NCI-H146 treated with DMSO at 0.1 percent for 48 hours (cell line): ENCODE measurements around the gene KANK3.
A peak's percentile ranks its signal among the peaks of the same experiment; 100 is the strongest.
"Not testable (repeated sequence)": the region's sequence is repeated elsewhere in the genome, so short reads cannot be mapped to it uniquely, and the experiment has no call there.

Experiments used
- DNase-seq: peaks from one replicate; lab custom pipeline; 2025; ENCODE audit not compliant: unreplicated experiment; lab: John Stamatoyannopoulos, UW

KANK3 gene

DNA sequence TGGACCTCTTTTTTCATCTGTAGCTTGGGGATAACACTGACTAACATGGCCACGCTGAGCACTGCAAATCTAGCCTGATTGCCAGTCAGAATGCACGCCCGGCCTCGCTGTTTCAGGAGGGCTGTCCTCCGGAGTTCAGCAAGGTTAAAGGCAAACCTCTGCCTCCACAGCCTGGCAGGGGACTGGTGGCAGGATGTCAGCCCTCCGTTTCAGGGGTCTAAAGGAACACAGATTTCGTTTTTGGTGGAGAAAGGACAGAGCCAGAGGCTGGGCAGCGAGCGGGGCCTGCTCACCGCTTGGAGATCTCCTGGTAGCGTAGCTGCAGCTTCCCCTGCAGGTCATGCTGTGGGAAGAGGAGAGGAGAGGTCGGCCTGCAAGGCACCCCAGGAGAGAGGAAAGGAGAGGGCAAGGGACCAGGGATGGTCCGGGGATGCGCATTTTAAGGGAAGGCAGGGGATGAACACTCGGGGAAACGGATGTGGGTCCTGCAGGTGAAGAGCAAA, 22.4 kb downstream of the KANK3 start:
- peak; percentile 1 for DNase-seq

DNA sequence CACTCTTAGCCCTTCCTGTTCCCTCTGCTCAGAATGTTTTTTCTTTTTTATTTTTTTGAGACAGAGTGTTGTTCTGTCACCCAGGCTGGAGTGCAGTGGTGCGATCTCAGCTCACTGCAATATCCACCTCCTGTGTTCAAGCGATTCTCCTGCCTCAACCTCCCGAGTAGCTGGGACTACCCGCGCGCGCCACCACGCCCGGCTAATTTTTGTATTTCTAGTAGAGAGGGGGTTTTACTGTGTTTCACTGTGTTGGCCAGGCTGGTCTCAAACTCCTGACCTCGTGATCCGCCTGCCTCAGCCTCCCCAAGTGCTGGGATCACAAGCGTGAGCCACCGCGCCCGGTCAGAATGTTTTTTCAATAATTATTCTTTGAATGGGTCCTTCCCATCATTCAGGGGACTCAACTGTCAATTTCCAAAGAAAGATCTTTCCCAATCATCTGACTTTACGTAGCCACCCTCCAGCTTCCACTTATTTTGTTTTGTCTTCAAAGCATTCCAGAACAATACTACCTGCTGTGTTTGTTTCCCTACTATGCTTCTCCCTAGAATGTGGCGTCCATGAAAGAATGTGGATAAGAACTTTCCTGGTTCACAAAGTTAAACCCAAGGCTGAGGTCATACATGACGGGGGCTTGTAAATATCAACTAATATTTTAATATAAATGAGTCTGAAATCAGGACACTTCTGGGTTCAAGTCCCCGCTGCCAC, 23.1 kb downstream of the KANK3 start:
- no peak for DNase-seq

DNA sequence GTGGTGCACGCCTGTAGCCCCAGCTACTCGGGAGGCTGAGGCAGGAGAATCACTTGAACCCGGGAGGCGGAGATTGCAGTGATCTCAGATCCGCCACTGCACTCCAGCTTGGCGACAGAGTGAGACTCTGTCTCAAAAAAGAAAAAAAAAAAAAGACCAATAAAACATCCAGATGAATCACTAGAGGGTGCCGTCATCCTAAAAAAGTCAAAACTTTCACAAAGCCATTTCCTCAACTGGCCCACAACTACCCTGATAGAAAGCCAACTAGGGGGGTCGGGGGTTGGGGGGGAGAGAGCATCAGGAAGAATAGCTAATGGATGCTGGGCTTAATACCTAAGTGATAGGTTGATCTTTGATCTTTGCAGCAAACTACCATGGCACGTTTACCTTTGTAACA, 24.2 kb downstream of the KANK3 start:
- not testable (repeated sequence) for DNase-seq

DNA sequence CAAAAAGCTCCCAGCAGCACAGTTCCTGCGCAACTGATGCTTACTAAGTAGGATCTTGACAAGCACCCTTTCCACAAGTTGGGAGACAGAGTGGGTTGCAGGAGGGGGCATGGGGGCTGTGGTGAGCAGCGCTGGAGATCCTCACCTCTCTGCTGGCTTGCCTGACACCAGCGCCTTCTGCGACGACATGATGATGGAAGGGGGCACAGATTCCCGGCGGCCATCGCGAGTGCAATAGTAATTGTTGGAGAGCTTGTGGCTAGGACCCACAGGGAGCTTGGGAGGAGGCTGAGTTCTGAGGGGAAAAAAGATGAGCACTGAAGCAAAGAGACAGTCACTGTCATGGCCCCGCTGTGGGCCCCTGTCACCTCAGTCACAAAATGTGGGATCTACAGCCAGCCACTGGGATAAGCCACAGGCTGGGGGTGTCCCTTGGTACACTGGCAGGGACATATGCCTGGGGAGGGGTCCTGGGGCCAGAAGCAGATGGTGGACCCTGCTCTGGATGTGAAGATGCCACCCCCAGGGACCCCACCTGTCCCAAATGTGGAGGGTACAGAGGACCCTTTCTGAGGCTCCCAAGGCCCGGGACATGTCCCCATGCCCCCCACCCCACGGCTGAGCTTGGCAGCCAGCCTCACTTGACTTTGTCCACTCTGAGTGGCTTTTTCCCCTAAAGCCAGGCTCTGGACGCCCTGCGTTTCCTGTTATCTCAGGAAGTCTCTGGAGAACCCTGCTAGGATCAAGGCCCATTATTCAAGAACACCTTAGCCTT, 26.5 kb downstream of the KANK3 start:
- DNase-seq = no peak

DNA sequence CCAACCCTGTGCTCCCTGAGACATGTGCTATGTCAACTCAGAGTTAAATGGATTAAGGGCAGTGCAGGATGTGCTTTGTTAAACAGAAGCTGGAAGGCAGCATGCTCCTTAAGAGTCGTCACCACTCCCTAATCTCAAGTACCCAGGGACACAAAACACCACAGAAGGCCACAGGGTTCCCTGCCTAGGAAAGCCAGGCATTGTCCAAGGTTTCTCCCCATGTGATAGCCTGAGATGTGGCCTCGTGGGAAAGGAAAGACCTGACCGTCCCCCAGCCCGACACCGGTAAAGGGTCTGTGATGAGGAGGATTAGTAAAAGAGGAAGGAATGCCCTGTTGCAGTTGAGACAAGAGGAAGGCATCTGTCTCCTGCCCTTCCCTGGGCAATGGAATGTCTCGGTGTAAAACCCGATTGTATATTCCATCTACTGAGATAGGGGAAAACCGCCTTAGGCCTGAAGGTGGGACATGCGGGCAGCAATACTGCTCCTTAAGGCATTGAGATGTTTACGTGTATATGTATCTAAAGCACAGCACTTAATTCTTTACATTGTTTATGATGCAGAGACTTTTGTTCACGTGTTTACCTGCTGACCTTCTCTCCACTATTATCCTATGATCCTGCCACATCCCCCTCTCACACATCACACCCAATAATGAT, 28.0 kb downstream of the KANK3 start:
- DNase-seq = not testable (repeated sequence)

DNA sequence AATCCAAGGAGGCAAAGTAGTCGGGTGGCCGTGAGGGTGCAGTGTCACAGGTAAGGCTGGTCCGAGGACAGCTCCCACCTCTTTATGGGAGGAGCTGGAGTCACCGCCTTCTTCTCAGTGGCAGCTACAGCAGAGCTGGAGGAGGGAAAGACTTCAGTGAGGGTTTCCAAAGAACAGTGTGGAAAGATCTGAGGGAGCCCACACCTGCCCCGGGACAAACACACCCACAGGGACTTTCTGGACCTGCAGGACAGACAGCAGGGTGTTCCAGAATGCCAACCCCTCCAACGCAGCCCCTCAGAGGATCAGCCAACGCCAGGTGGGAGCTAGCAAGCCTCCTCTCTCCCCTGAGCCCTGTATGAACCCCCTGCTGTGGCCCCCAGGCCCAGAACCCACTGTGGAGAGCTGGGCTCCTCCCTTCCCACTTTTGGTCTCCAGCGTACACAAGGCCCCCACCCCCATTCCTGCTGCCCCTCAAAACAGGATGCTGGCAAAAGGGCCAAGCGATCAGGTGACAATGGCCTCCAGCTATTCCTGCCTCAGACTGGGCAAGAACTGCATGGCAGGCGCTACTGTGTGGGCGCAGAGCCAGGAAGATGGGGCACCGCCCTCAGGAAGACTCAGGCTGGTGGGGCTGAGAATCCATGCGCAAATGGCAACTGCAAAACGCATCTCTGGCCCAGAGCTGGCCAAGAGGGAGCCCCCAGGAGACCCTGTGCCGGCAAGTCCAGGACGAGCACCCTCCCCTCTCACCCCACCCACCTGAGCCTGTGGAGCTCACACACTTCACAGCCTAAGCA, 31.4 kb downstream of the KANK3 start:
- DNase-seq = no peak

DNA sequence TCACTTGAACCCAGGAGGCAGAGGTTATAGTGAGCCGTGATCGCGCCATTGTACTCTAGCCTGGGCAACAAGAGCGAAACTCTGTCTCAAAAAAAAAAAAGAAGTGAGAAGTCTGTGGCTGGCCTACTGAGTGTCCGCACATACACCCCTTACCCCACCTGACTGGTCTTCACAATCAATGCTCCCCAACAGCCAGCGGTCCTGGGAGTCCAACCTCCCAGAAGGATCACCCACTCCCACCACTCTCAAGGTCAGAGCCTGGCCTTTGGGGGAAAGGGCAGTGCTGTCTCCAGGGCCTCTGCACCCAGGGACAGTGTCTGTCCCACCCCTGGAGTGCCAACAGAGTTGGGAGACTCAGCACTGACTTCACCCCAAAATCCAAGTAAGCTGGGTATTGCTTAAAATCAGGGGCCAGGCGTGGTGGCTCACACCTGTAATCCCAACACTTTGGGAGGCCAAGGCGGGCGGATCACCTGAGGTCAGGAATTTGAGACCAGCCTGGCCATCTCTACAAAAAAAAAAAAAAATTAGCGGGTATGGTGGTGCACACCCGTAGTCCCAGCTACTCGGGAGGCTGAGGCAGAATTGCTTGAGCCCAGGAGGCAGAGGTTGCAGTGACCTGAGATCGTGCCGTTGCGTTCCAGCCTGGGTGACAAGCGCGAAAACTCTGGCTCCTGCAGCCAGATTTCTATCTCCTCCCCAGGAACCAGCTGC, 32.6 kb downstream of the KANK3 start:
- DNase-seq = no peak

DNA sequence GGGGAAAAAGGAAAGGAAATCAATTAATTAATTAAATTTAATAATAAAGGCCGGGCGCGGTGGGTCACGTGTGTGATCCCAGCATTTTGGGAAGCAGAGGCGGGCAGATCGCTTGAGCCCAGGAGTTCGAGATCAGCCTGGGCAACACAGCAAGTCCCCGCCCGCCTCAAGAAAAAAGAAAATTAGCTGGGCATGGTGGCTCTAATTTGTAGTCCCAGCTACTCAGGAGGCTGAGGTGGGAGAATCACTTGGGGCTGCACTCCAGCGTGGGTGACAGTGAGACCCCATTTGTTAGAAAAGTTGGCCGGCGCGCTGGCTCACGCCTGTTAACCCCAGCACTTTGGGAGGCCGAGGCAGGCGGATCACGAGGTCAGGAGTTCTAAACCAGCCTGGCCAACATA, 34.2 kb downstream of the KANK3 start:
- DNase-seq = no peak

DNA sequence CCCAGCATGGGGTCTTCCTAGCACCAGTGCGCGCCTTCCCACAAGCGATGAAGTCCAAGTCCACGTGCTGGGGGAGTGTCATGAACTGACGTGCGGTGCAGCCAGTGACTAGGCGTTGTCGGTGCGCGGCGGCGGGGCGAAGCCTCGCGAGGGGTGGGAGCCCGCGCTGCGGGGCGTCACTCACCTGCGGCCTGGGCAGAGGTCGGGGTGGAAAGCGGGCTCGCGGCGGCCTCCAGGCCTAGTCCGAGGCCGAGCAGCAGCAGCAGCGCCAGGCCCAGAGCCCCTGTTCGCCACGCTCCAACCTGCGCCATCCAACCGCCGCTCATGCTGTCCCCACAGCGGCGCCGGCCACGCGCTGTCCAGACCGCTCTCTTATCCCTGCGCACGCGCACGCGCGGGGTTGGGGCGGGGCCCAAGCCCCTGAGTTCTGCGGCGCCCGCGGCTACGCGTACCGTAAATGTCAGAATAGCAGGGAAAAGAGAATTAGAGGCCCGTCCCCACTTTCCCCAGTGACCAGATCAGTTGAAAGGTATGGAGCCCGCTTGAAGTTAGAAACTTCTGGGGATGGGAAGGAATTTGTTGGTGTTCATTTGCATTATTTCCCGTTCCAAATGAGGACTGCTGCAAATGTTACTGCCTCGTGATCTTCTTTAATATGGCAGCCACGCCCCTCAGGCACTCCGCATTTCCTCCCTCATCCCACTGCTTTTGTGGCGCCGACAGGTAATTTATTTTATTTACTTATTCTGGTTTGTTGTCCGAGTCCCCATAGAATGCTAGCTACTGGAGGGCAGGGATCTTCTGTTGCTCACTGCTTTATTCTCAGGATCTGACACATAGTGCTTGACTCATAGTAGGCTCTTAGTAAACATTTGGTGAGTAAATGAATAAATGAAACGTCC, 34.8 kb downstream of the KANK3 start, which contains the start of gene CD320:
CD320 (minus strand) TSS at position 394 of the 902 bp plus-strand sequence; CDS start at position 326, 68 bp downstream.
- peak; percentile 59 for DNase-seq

DNA sequence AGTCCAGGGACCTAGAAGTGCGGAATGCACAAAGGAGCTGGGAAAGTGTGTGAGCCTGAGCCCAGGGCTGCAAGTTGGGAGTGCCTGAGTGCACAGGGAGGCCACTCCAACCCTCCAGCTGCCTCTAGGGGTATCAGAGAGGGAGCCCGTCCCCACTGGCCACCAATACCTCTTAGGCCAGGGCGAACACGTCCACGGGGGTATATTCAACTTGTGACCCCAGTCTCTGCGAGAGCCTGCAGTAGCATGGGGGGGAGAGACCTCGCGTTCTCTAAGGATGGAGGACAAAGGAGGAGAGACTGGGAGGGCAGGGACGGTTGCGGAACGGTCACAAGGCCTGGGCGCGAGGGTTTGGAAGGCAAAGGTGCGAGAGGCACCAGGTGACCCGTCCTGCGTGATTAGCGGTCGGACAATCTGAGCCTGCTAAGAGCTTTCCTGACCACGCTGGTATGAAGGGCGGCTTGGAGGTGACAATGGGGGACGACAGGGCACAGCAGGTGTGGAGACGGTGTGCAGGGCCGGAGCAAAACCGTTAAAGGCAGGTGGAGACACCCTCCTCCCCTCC, 35.6 kb downstream of the KANK3 start:
- DNase-seq = no peak

DNA sequence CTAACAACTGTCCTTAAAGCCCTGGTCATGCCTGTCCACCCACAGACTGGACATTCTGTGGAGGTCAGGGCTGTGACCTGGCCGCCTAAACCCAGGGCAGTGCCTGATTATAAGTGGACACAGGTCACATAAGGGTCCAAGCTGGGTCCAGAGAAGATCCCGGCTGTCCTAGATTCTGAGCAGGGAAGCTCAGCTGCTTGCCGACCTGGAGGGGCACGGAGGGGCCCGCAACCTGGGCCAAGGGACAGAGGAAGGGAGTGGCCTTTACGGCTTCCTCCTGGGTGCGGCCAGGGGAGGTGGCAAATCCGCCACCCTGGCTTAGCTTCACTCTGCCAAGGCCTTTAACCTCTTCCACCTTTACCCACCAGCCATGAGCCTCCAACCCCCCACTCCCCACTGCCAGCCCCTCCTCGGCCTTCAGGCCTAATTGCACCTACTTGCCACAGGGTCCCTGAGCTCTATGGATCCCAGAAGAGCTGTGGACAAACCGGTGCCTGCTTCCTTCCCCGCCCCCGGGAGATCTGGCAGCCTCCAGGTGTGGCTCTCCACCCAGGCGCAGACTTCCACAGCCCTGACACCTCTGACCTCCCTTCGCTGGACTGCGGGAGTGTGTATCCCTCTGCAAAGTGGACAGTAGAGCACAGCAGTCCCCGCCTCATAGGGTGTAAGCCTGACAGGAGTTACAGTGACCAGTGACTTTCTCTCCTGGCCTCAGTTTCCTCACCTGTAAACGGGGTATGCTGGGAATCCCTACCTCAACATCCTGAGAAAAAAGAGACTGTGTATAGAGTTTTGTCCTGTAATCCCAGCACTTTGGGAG, 36.6 kb downstream of the KANK3 start:
- no peak for DNase-seq

DNA sequence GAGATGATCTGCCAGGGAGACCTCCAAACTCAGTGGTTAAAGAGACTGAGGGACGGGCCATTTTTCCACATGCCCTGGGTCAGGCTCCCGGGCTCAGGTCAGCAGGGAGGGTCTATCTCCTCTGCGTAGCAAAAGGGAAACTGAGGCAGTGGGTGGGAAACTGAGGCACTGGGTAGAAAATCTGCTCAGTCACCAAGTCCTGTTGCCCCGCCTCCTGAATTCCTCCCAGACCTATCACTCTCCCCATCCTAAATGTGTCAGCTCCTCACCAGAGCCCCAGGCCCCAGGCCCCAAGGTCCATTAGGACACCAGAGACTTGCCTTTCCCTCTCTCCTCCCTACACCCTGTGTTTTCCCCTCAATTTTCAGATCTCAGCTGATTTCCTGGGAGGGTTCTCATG, 37.3 kb downstream of the KANK3 start:
- DNase-seq = no peak

DNA sequence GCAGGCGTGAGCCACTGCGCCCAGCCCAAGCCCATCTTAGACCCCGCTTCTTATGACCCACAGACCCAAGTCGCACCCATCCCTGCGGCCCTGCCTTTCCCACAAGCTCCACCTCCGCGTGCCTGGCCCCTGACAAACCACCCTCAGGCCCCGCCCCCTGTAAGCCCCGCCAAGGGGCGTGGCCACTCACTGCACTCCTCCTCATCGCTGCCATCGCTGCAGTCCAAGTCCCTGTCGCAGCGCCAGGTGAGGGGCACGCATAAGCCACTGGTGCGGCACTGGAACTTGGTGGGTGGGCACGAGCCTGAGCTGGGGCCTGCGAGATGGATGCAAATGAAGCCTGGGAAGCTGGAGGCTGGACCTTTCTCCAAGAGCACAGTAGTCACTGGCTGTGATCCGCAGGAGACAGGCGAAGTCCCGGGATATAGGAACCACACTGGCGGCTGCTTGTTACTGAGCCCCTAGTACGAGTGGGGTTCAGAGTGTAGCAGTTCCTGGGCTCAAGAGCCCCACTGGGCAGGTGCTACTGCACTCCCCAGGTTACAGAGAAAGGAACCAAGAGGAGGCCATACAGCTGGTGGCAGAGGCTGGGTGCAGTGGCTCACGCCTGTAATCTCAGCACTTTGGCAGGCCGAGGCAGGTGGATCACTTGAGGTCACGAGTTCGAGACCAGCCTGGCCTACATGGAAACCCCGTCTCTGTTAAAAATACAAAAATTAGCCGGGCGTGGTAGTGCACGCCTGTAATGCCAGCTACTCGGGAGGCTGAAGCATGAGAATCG, 38.0 kb downstream of the KANK3 start:
- no peak for DNase-seq

DNA sequence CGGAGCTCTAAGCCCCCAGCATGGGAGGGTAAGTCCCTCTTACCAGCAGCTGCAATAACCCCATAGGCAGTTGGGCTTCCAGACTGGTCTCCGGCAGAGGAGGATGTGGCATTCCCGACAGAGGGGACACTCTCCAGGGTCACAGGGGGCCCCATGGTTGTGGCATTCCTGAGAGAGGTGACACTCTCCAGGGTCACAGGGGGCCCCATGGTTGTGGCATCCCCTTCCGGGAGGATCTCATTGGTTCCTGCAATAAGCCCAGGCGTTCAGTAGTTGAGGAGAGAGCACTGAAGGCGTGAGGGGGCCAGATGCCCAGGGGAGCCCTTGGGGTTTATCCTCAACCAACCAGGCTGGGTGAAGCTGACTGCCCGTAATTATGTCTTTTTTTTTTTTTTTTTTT, 40.3 kb downstream of the KANK3 start:
- no peak for DNase-seq

DNA sequence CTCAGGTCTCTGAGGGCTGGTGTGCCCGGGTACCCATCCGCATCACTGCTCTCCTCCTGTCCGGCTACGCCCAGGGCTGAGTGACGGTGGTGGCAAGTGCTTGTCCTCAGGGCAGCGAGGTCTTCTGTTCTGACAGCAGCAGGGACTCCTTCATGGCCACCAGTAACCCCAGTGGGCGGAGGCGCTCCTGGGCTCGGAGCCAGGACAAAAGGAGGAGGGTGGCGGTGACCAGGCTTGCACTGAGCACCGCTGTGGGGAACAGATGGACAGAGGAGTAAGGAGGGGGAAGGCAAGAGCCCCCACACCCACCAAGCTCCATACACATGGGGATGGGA, 40.7 kb downstream of the KANK3 start:
- no peak for DNase-seq

DNA sequence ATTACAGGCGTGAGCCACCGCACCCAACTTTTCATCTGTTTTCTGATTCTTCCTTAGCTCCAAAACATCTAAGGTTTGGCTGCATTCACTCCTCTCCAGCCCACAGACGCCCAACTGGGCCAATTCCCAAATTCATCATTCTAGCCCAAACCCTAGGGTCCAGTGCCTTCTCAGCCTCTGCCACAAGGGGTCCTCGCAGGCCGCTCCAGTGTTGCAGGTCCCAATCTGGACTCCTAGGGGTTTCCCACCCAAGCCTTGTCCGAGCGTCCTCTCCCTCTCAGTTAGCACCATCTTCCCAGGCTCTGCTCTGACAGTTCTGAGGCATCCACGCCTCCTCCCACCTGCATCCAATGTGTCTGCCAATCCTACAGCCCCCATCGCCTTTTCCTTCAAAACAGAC, 51.7 kb downstream of the KANK3 start:
- not testable (repeated sequence) for DNase-seq

DNA sequence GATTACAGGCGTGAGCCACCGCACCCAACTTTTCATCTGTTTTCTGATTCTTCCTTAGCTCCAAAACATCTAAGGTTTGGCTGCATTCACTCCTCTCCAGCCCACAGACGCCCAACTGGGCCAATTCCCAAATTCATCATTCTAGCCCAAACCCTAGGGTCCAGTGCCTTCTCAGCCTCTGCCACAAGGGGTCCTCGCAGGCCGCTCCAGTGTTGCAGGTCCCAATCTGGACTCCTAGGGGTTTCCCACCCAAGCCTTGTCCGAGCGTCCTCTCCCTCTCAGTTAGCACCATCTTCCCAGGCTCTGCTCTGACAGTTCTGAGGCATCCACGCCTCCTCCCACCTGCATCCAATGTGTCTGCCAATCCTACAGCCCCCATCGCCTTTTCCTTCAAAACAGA, 66.6 kb downstream of the KANK3 start:
- DNase-seq = not testable (repeated sequence)
